H1 (cell line): ENCODE measurements around the gene VTN. TPM values are rescaled to one million over a fixed set of nuclear protein-coding genes. Genes with fewer than 3 reads are reported as not detected.

Experiments used
- CTCF ChIA-PET: fragments of 300-600 bp; sonication (Branson Sonifier 250); formaldehyde crosslinking; loops from one replicate; lab custom pipeline; 2021; ENCODE audit not compliant: partially characterized antibody; lab: Charles Lee
- POLR2A ChIA-PET: fragments of 300-600 bp; sonication (Branson Sonifier 250); formaldehyde crosslinking; loops from one replicate; lab custom pipeline; 2021; ENCODE audit warnings: inconsistent platforms; ENCODE audit not compliant: partially characterized antibody; lab: Charles Lee
- DNase-seq, 2 experiments: peaks; one replicate each; pipeline versions ENCODE4 v3.0.0 to v3.0.0-alpha.2; 2010 to 2022; ENCODE audit warnings: low spot score in 2 of 2, low read depth in 1 of 2, mixed read lengths in 1 of 2
- FAIRE-seq: peaks from 2 replicates; lab custom pipeline; 2011; peaks lifted over from hg19 to GRCh38; lab: Jason Lieb, UNC
- H2AFZ ChIP-seq: 2 replicates; pipeline ENCODE4 v1.8.1; 2012; ENCODE audit warnings: low read length, inconsistent platforms
- H2AK5ac ChIP-seq: 2 replicates; pipeline ENCODE4 v1.6.1; 2013; ENCODE audit warnings: low read depth, low read length
- H2BK120ac ChIP-seq: replicated peaks from 2 replicates; pipeline ENCODE3; 2013; ENCODE audit warnings: low read depth, low read length, inconsistent platforms
- H2BK12ac ChIP-seq: 2 replicates; pipeline ENCODE4 v1.6.1; 2013; ENCODE audit warnings: low read depth, low read length
- H2BK15ac ChIP-seq: 2 replicates; pipeline ENCODE4 v1.6.1; 2013; ENCODE audit warnings: low read length
- H2BK20ac ChIP-seq: 2 replicates; pipeline ENCODE4 v1.6.1; 2013; ENCODE audit warnings: low read length
- H2BK5ac ChIP-seq: 2 replicates; pipeline ENCODE4 v1.6.1; 2013; ENCODE audit warnings: low read depth, low read length
- H3K14ac ChIP-seq: 2 replicates; pipeline ENCODE4 v1.6.1; 2013; ENCODE audit warnings: inconsistent platforms; ENCODE audit not compliant: insufficient read length
- H3K18ac ChIP-seq: 2 replicates; pipeline ENCODE4 v1.6.1; 2013; ENCODE audit warnings: low read length; ENCODE audit errors: extremely low read depth
- H3K23ac ChIP-seq: 2 replicates; pipeline ENCODE4 v1.6.1; 2013; ENCODE audit warnings: inconsistent platforms; ENCODE audit not compliant: insufficient read length
- H3K23me2 ChIP-seq: 2 replicates; pipeline ENCODE4 v1.6.1; 2013; ENCODE audit warnings: low read depth, low read length
- H3K27ac ChIP-seq: 2 replicates; pipeline ENCODE4 v1.6.1; 2011; ENCODE audit warnings: low read depth, low read length, inconsistent platforms
- H3K27me3 ChIP-seq, 4 experiments: replicated peaks in 1 of 4; 1 replicate in 1 of 4; 2 replicates in 3 of 4; pipeline versions ENCODE4 v1.6.1 to v1.8.1; 2011 to 2013; ENCODE audit warnings: low read length in 3 of 4, mild to moderate bottlenecking in 3 of 4, inconsistent platforms in 2 of 4, mixed read lengths in 2 of 4, moderate library complexity in 1 of 4; ENCODE audit not compliant: control insufficient read depth in 3 of 4, insufficient read depth in 3 of 4; ENCODE audit errors: extremely low read depth in 1 of 4
- H3K36me3 ChIP-seq, 4 experiments: 2 replicates each; pipeline versions ENCODE4 v1.6.1 to v1.8.1; 2011 to 2013; ENCODE audit warnings: mild to moderate bottlenecking in 4 of 4, low read length in 3 of 4, moderate library complexity in 2 of 4, control low read depth in 1 of 4, inconsistent platforms in 1 of 4; ENCODE audit not compliant: insufficient read depth in 4 of 4, control insufficient read depth in 2 of 4
- H3K4ac ChIP-seq: replicated peaks from 2 replicates; pipeline ENCODE3; 2013; ENCODE audit warnings: low read length, low read depth, mixed read lengths, inconsistent platforms; ENCODE audit not compliant: insufficient read length
- H3K4me1 ChIP-seq, 4 experiments: replicated peaks in 1 of 4; 1 replicate in 1 of 4; 2 replicates in 3 of 4; pipeline versions ENCODE4 v1.6.1 to v1.8.1; 2011 to 2013; ENCODE audit warnings: low read length in 3 of 4, inconsistent platforms in 2 of 4, mixed read lengths in 1 of 4; ENCODE audit not compliant: insufficient read depth in 4 of 4, control insufficient read depth in 3 of 4
- H3K4me2 ChIP-seq, 2 experiments: 2 replicates each; pipeline versions ENCODE4 v1.6.1 to v1.8.1; 2011 to 2013; ENCODE audit warnings: low read depth in 2 of 2, low read length in 2 of 2, control low read depth in 1 of 2, inconsistent platforms in 1 of 2, mild to moderate bottlenecking in 1 of 2; ENCODE audit not compliant: insufficient read depth in 1 of 2
- H3K4me3 ChIP-seq, 4 experiments: fragments of 200-600, 300-600 bp in 1 of 4; sonication (generic), shearing (Covaris generic), sonication (Bioruptor Twin) in 1 of 4; 2 replicates each; pipeline versions ENCODE4 v1.5.1 to v1.8.1; 2011 to 2016; ENCODE audit warnings: low read length in 4 of 4, low read depth in 3 of 4, control low read depth in 2 of 4, inconsistent platforms in 2 of 4, mild to moderate bottlenecking in 2 of 4, mixed read lengths in 1 of 4, moderate library complexity in 1 of 4; ENCODE audit not compliant: insufficient read depth in 2 of 4; ENCODE audit errors: extremely low read depth in 1 of 4
- H3K56ac ChIP-seq: replicated peaks from 2 replicates; pipeline ENCODE3; 2013; ENCODE audit warnings: low read depth, mild to moderate bottlenecking, mixed read lengths, low read length, inconsistent platforms; ENCODE audit not compliant: insufficient read length
- H3K79me1 ChIP-seq: 2 replicates; pipeline ENCODE4 v1.6.1; 2013; ENCODE audit warnings: low read depth, low read length, control low read depth
- H3K79me2 ChIP-seq, 2 experiments: 2 replicates each; pipeline versions ENCODE4 v1.6.1 to v1.8.1; 2012 to 2013; ENCODE audit warnings: low read length in 2 of 2, mild to moderate bottlenecking in 2 of 2, inconsistent platforms in 1 of 2; ENCODE audit not compliant: insufficient read depth in 2 of 2, control insufficient read depth in 1 of 2
- H3K9ac ChIP-seq, 4 experiments: replicated peaks in 1 of 4; 1 replicate in 1 of 4; 2 replicates in 3 of 4; pipeline versions ENCODE4 v1.6.1 to v1.8.1; 2011 to 2013; ENCODE audit warnings: low read depth in 3 of 4, low read length in 3 of 4, control low read depth in 2 of 4, mild to moderate bottlenecking in 2 of 4, moderate library complexity in 2 of 4, inconsistent platforms in 1 of 4; ENCODE audit errors: extremely low read depth in 1 of 4
- H3K9me3 ChIP-seq, 2 experiments: 2 replicates each; pipeline versions ENCODE4 v1.6.1 to v1.8.1; 2012 to 2013; ENCODE audit warnings: mild to moderate bottlenecking in 2 of 2, moderate library complexity in 2 of 2, control low read depth in 1 of 2, inconsistent platforms in 1 of 2, low read depth in 1 of 2, low read length in 1 of 2, mixed read lengths in 1 of 2; ENCODE audit not compliant: insufficient read depth in 2 of 2
- H4K20me1 ChIP-seq, 2 experiments: replicated peaks in 1 of 2; 2 replicates each; pipeline versions ENCODE3 to v1.8.1; 2011 to 2013; ENCODE audit warnings: inconsistent platforms in 2 of 2, low read length in 2 of 2, mild to moderate bottlenecking in 1 of 2; ENCODE audit not compliant: insufficient read depth in 2 of 2, control insufficient read depth in 1 of 2
- H4K5ac ChIP-seq: 2 replicates; pipeline ENCODE4 v1.6.1; 2013; ENCODE audit warnings: low read length, low read depth, mixed read lengths, inconsistent platforms; ENCODE audit not compliant: insufficient read length
- H4K8ac ChIP-seq: 2 replicates; pipeline ENCODE4 v1.8.0; 2013; ENCODE audit warnings: mild to moderate bottlenecking, moderate library complexity, low read length, inconsistent platforms; ENCODE audit not compliant: insufficient read depth; ENCODE audit errors: extremely low read depth
- H4K91ac ChIP-seq: replicated peaks from 2 replicates; pipeline ENCODE3; 2013; ENCODE audit warnings: low read length, mixed read lengths, inconsistent platforms; ENCODE audit not compliant: insufficient read length
- whole genome bisulfite sequencing, 2 experiments: shearing (Covaris generic) in 1 of 2; methylation state at CpG; one replicate each; pipeline versions ENCODE4 v1.1.6 to v1.1.7; 2013 to 2015; ENCODE audit warnings: low lambda C conversion rate in 2 of 2, mixed read lengths in 2 of 2, inconsistent platforms in 1 of 2, low coverage in 1 of 2, missing lambda C conversion rate in 1 of 2; ENCODE audit not compliant: insufficient replicate concordance in 2 of 2, insufficient coverage in 1 of 2, insufficient read length in 1 of 2; ENCODE audit errors: extremely low coverage in 1 of 2, missing lambda C conversion rate in 1 of 2; 5-methylcytosine and 5-hydroxymethylcytosine counted together
- polyA plus RNA-seq, 7 experiments: library from polyadenylated mRNA; depleted of rRNA in 3 of 7; stranded (reverse) in 5 of 7; unstranded in 2 of 7; fragments of >200 nt in 5 of 7; fragments of 200-250 nt in 2 of 7; gene quantifications; 1 replicate in 5 of 7; 2 replicates in 1 of 7; 4 replicates in 1 of 7; pipeline versions ENCODE4 v1.2.1 to v1.2.3, GENCODE V29; 2011 to 2013; ENCODE audit warnings: missing spikeins in 2 of 7, mixed read lengths in 2 of 7
- total RNA-seq: library from RNA; stranded (reverse); fragmentation: NEBNext Ultra II Directional; extraction: Animal tissue kit (Norgen Biotek cat#: 25700); gene quantifications from 2 replicates; pipeline ENCODE4 v1.2.1, GENCODE V29; 2021

VTN gene
- total and polyA plus RNA-seq, 2 of the 8 experiments (the other 6 are each of a cell fraction or from before 2014, with no cell fraction given): 0.18 TPM; not detected in 1

- Histone ChIP-seq H3K18ac (no peak within 1 kb of the TSS), H3K4me2 (no peak within 1 kb of the TSS), H3K9ac (no peak within 1 kb of the TSS), H3K4me3 (no peak within 1 kb of the TSS), H3K27ac (no peak within 1 kb of the TSS), H3K14ac (no peak within 1 kb of the TSS), H3K56ac (no peak within 1 kb of the TSS), H3K79me1 (no peaks in the 10 kb centered on the region), H4K8ac (no peak within 1 kb of the TSS), H3K23ac (no peak within 1 kb of the TSS), H4K5ac (no peak within 1 kb of the TSS), H2BK20ac (no peak within 1 kb of the TSS), H2BK15ac (no peak within 1 kb of the TSS), H3K4ac (no peak within 1 kb of the TSS), H2AFZ (no peak within 1 kb of the TSS), H2BK120ac (no peak within 1 kb of the TSS), H4K20me1 (no peaks in the 10 kb centered on the region), H3K27me3 (no peaks in the 10 kb centered on the region), H2BK12ac (no peak within 1 kb of the TSS), H3K23me2 (no peaks in the 10 kb centered on the region), H3K79me2 (no peaks in the 10 kb centered on the region), H4K91ac (no peak within 1 kb of the TSS), H3K9me3 (no peaks in the 10 kb centered on the region), H3K4me1 (peaks cover 0 to 2% (median under 1%) of the 10 kb centered on the region in 4 experiments; a peak in 1 of 7 replicates), H2AK5ac (no peak within 1 kb of the TSS), H3K36me3 (peaks cover 7 to 19% (median 16%) of the 10 kb centered on the region in 4 experiments; a peak in 7 of 8 replicates), H2BK5ac (no peak within 1 kb of the TSS)
- ChIA-PET POLR2A (interaction anchor here (0.9 to 12.7 kb wide), 5 partner anchors 6 to 185 kb away, joined by 3 to 103 read pairs (median 9); partner anchors contain the start of genes IFT20, POLDIP2 and TNFAIP1), CTCF (interaction anchor here (2.0 kb wide), 1 partner anchor 10 kb away, joined by 6 read pairs; no protein-coding TSS in a partner anchor)
- DNase-seq: no peak
- WGBS, 2 experiments: 91% methylated on average over 13 of the region's 13 CpGs; no CpG with 5 or more reads in 1 of the 2 experiments
- FAIRE-seq: no peak
Measured at GRCh38 chr17:28364665-28365363, 5.3 kb downstream of the VTN start, which contains the start of gene SEBOX. Gene SEBOX, minus strand, starts transcription at chr17:28365199. Its CDS starts 48 bp downstream, at chr17:28365151.
